ENCODE data around the gene METRN.
A peak's percentile ranks its signal among the peaks of the same experiment; 100 is the strongest.
"Not testable (repeated sequence)": the region's sequence is repeated elsewhere in the genome, so short reads cannot be mapped to it uniquely, and the experiment has no call there.

The METRN gene

DNA sequence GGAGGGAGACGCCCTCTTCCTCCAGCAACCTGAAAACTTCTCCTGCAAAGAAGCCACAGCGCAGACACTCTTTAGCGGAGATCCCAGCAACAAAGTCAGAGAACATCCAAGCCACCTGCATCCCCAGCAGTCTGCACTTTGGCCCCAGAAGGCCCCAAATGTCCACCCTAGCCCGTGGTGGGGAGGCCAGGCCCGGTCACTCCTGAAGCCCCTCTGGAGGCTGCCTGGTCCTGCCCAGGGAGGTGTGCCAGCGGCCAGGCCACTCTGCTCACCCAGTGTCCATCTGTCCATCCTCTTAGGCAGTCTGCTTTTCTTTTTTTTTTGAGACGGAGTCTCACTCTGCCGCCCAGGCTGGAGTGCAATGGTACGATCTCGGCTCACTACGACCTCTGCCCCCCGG is 17.4 kb downstream of the METRN start:
- intact Hi-C loops (cut with DNase I), result no loop called here
- DNase-seq, result no peak

DNA sequence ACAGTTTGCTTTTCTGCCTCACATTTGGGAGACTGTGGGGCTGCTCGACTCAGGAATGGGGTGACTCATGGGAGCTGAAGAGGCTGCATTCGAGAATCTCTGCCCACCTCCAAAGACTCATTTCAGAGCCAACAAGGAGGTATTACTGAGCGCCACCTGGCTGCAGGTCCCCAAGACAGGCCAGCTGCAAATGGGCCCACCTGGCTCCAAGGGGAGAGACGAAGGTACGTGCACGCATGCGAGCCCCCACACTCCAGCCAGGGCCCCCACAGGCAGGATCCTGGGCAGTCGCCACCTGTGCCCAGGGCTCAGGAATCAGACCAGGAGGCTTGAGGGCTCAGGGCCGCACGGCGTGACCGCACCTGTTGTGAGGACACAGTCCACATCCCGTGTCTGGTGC is 18.0 kb downstream of the METRN start:
- intact Hi-C loops (cut with DNase I), result no loop called here
- DNase-seq, result peak in 1 of 10 donors; percentile 76

- intact Hi-C loops (cut with DNase I), result no loop called here
Measured at GRCh38 chr16:733382-734207, 18.7 kb downstream of the METRN start.

DNA sequence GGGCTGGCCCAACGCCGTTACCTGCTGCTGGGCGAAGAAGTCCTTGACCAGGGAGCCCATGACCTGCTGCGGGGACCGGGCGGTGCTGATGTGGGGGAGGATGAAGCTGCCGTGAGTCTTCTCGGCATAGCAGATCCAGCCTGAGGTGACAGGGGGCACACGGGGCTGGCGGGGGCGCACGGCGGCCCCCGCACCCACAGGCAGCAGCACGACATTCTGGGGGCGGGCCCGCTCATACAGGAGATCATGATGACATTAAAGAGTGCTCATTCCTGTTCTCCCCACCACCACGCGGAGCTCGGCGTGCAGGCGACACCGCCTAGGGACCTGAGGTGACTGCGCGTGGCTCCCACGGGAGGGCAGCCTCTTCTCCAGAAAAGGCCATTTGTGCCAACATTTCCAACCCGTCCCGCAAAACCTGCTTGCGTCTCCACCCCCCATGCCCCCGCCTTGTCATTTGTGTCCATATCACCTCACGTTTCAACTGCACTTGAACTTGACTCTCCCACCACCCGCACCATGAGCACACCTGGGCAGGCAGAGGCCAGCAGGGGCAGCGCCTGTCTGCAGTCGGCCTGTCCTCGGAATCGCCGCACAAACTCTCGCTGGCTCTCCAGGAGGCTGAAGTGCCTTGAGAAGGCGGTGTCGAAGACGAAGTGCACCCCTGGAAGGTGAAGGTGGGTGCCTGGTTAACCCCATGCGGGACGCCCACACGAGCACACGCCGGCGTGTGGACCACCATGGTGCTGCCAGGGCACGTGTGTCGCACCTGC is 19.5 kb downstream of the METRN start:
- intact Hi-C loops (cut with DNase I), result no loop called here
- DNase-seq, result peak in 1 of 10 donors; percentile 78

More at GRCh38 chr16:733382-734207, 18.7 kb downstream of the METRN start:
- DNase-seq, result peak in 1 of 10 donors; percentile 83

DNA sequence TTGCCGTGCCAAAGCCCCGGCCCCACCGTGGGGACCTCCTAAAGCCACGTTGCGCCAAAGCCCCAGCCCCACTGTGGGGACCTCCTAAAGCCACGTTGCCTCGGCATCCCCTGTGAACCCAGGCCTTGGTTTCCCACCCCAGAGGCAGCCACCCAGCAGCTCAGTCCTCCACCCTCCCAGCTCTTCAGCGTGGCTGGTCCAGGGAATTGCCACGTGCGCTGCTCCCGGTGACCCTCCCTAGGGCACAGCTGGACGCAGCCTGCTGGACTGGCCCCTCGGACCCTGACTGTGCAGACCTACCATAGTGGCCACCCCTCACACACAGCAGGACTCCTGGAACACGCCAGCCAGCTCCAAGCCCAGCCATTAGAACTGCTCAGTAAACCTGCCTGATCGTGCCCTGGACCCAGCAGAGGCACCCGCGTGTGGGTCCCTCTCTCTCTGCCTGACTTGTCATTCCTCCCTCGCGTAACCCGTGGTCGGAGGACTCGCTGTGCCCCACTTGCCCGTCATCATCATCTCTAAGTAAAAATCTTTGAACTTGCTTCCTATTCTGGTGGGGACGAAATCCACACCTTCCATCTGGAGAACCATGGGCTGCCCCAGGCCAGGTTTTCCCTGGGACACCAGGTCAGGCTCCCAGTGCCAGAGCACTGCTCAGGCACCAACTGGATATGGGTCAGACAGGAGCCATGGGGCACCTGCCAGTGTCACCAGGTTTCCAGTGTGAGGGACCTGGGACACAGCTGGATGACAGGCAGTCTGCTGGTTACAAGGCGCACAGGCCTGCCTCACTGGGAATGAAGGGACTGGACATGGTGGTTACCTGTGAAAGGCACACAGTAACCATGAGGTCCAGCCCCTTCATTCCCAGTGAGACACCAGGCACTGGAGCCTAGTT is 20.3 kb downstream of the METRN start:
- intact Hi-C loops (cut with DNase I), result no loop called here

DNA sequence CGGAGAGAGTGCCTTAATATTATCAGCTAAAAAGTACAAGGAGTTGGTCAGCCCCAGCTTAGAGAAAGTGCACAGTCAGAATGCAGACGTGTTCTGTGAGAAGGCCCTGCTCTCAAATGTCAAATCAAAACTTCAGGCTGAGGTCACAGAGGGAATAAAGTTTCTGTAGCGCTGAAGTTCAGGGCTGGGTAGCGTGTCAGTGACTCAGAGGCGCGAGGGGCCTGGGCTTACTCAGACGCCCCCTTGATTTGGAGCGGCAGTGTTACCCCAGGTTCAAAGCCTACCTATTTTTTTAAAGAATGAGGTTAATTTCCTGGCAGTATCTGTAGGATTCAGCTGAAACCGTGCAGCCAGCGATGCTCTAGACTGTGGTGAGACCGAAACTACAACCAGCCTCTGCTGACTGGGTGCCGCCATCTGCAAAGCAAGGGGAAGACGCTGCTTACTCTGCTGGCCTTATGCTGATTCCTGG is 21.1 kb downstream of the METRN start:
- intact Hi-C loops (cut with DNase I), result no loop called here
- DNase-seq, result no peak

More for the DNA sequence above, 20.3 kb downstream of the METRN start:
- DNase-seq, result peak in 1 of 10 donors; percentile 71

- DNase-seq, result no peak
- intact Hi-C loops (cut with DNase I), result no loop called here
Measured at GRCh38 chr16:736936-737481, 22.1 kb downstream of the METRN start.

GRCh38 chr16:739560-740458 is 24.9 kb downstream of the METRN start:
- intact Hi-C loops (cut with DNase I), result loop anchor here (2.0 kb wide), 3 partner anchors 19 to 47 kb away; partner anchors contain the start of gene ANTKMT

DNA sequence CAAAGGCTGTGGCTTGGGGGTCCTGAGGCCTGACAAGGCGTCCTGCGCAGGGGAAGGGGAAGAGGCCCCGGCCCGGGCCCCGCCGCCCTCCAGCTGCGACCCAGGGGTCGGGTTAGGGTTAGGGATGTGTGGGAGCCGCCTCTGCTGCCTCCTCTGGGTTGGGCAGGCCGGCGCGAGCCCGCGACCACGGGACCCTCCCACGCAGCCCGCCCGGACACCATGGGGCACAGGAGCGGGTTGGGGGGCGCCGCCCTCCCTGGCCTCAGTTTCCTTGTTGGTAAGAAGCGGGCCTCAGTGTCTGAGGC is 25.5 kb downstream of the METRN start:
- intact Hi-C loops (cut with DNase I), result loop anchor here (2.0 kb wide), 3 partner anchors 20 to 46 kb away; partner anchors contain the start of gene ANTKMT
- peak in 1 of 10 donors; percentile 85 for DNase-seq

More at GRCh38 chr16:739560-740458, 24.9 kb downstream of the METRN start:
- peak in 1 of 10 donors; percentile 69 for DNase-seq

DNA sequence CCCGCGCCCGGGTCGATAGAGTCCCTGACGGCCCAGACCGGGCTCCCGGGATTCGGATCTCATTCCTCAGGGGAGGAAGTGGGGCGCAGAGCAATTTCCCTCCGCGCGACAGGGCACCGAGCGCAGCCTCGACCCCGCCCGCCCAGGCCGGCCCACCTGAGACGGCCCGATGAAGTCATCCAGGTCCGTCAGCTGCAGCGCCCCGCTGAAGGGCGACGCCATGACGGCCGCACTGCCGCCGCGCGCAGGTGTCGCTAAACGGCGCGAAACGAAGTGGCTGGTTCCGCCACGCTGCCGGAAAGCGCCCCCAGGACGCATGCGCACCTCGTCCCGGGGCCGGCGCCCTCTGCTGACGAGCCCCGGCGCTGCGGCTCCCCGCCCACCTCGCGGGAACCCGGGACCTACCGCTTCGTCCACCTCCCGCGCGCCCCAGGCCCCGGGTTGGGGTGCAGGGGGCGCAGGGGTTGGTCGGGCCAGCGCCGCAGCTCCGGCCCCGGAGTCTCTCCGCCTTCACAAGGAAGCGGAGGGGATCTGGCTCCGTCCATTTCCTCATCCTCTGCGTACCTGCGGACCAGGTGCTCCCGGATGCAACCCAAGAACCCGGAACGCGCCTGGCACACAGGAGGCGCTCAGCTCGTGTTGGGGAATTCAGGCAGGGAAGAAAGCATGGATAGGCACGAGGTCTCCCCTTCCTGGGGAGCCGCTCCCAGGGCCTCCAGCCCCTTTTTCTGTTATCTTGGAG is 26.0 kb downstream of the METRN start, which contains the start of gene CIAO3:
TSS of gene CIAO3 (minus strand) at position 234 of the 742 bp plus-strand sequence. CDS start at position 222, 12 bp downstream.
- DNase-seq, result peak; percentile 77 to 97 (median 85)
- intact Hi-C loops (cut with DNase I), result loop anchor here (2.0 kb wide), 3 partner anchors 20 to 46 kb away; partner anchors contain the start of gene ANTKMT

DNA sequence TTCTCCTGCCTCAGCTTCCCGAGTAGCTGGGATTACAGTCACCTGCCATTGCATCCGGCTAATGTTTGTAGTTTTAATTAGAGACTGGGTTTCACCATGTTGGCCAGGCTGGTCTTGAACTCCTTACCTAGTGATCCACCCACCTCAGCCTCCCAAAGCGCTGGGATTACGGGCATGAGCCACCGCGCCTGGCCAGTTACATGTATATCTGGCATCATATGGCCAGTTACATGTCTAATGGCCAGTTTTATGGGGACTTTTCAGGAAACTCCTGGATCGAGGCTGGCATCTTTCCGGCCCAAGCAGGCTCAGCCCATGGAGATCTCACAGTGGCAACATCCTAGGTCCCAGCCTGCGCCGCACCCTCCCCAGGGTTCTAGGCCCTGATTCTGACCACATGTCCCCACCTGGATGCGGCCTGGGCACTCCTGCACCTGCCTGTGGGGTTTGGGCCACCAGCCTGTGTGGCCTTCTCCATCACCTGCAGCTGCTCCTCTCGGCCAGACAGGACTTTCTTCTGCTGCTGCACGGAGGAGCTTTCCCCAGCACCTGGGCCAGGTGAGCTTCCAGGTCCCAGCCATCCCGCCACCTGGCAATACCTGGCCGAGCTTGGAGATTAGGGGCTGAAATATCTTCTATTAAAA is 27.2 kb downstream of the METRN start:
- intact Hi-C loops (cut with DNase I), result loop anchor here (2.0 kb wide), 3 partner anchors 21 to 45 kb away; partner anchors contain the start of gene ANTKMT
- DNase-seq, result no peak

GRCh38 chr16:742894-743293 is 28.0 kb downstream of the METRN start:
- DNase-seq; intact Hi-C loops (cut with DNase I): not testable (repeated sequence)

- DNase-seq, result no peak
- intact Hi-C loops (cut with DNase I), result no loop called here
Measured at GRCh38 chr16:743794-744500, 29.0 kb downstream of the METRN start.

DNA sequence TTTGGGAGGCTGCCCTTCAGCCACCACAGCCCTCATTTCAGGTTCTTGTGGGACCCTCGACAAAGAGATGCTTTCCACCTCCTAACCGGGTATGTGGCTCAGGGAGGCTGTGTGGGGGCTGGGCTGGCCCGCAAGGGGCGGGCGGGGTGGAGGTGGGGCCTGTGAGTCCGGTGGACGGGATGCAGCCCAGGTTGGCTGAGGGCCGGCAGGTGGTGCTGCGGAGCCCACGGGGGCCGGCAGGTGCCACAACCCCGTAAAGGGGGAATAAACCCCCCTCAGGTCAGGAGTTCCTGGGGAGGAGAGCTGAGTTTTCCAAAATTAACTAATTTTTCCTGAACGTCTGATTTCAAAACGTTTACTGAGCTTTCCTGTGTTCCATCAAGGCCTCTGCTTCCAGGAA is 30.8 kb downstream of the METRN start:
- intact Hi-C loops (cut with DNase I), result no loop called here
- DNase-seq, result no peak

DNA sequence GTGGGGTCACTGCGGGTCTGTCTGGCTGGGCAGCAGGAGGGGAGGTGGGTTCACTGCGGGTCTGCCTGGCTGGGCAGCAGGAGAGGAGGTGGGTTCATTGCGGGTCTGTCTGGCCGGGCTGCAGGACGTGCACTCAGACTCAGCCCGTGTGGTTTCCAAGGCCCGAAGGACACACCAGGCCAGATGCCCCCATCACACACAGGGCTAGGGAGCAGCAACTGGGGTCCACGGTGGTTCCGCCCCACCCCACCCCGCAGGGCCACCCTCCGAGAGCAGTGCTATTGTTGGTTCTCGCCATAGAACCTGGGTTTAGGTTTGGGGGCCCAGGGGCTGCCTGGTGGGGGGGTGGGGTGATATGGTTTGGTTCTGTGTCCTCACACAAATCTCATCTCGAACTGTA is 31.7 kb downstream of the METRN start:
- DNase-seq, result peak in 1 of 10 donors; percentile 83

DNA sequence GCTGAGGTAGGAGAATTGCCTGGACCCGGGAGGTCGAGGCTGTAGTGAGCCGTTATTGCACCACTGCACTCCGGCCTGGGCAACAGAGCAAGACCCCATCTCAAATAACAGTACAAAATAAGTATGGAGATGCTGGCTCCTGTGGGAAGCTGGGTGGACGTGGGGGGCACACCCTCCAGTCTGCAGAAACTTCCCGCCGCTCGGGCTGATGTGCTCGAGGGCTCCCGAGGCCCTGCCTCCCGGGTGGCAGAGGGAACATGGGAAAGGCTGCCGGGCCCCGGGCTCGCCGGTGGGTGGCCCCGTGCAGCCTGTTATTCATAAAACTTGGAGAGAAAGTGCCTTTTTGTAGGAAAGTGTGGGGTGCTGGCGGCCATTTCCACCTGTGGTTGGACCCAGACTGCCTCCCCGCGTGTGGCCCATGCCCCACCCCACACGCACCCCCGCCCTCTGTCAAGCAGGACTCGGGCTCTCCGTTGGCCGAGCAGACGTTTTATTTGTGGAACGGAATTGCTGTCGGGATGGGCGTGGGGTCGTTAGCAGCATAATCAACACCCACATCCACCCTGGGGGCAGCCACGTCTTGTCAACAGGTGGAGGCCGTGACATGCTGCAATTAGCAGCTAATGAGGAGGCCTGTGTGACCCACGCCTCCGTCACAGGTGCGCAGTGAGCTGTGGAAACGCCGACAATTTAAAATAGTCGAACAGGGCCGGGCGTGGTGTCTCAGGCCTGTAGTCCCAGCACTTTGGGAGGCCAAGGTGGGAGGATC is 33.2 kb downstream of the METRN start:
- intact Hi-C loops (cut with DNase I), result no loop called here
- no peak for DNase-seq

More for the DNA sequence above, 31.7 kb downstream of the METRN start:
- intact Hi-C loops (cut with DNase I), result no loop called here
